GM21447 (cell line): ENCODE data around the gene QRICH1.

Experiments used
- ATAC-seq: cut with Tn5 transposase; IDR thresholded peaks from one replicate; pipeline ENCODE4 v1.9.1; 2021; ENCODE audit not compliant: unreplicated experiment

The QRICH1 gene

GRCh38 chr3:49119439-49119838, 25.6 kb upstream of the QRICH1 start:
- no peak for ATAC-seq

- no peak for ATAC-seq
These were observed 25.2 kb upstream of the QRICH1 start for GRCh38 chr3:49119036-49119435.

- ATAC-seq: no peak
These were observed 18.4 kb upstream of the QRICH1 start for GRCh38 chr3:49112262-49112661.

GRCh38 chr3:49111347-49111746, 17.5 kb upstream of the QRICH1 start:
- ATAC-seq: no peak

- ATAC-seq: no peak
These were observed 16.9 kb upstream of the QRICH1 start for GRCh38 chr3:49110780-49111179.

- no peak for ATAC-seq
These were observed 14.5 kb upstream of the QRICH1 start for GRCh38 chr3:49108346-49108745.

- peak; percentile 92 for ATAC-seq
These were observed 10.8 kb upstream of the QRICH1 start, which contains the start of gene QARS1 for GRCh38 chr3:49104427-49105291. QARS1 (minus strand) TSS chr3:49104757; CDS start chr3:49104733, 24 bp downstream.

GRCh38 chr3:49104052-49104426, 10.2 kb upstream of the QRICH1 start:
- ATAC-seq: no peak

GRCh38 chr3:49100046-49100615, 6.3 kb upstream of the QRICH1 start:
- ATAC-seq: no peak

- no peak for ATAC-seq
These were observed 5.2 kb upstream of the QRICH1 start for GRCh38 chr3:49098910-49099630.

- no peak for ATAC-seq
These were observed 4.6 kb upstream of the QRICH1 start for GRCh38 chr3:49098429-49098828.

- ATAC-seq: peak; percentile 24
These were observed 676 bp downstream of the QRICH1 start for GRCh38 chr3:49092938-49093852.

- ATAC-seq: no peak
These were observed 12.4 kb downstream of the QRICH1 start for GRCh38 chr3:49081429-49081828.

- ATAC-seq: no peak
These were observed 14.6 kb downstream of the QRICH1 start for GRCh38 chr3:49079270-49079669.

- no peak for ATAC-seq
These were observed 17.2 kb downstream of the QRICH1 start for GRCh38 chr3:49076646-49077045.

GRCh38 chr3:49076116-49076515, 17.8 kb downstream of the QRICH1 start:
- no peak for ATAC-seq

- ATAC-seq: no peak
These were observed 35.9 kb downstream of the QRICH1 start for GRCh38 chr3:49058011-49058410.

- ATAC-seq: no peak
These were observed 36.6 kb downstream of the QRICH1 start for GRCh38 chr3:49057268-49057667.

- ATAC-seq: no peak
These were observed 39.5 kb downstream of the QRICH1 start for GRCh38 chr3:49054344-49054862.

GRCh38 chr3:49053543-49053942, 40.3 kb downstream of the QRICH1 start:
- ATAC-seq: no peak

GRCh38 chr3:49035281-49035680, 58.6 kb downstream of the QRICH1 start:
- no peak for ATAC-seq
